Renal cortical epithelial cell (primary cell): ENCODE measurements around the gene BIRC7. TPM values are rescaled to one million over a fixed set of nuclear protein-coding genes. Genes with fewer than 3 reads are reported as not detected.

Experiments
- DNase-seq: peaks from one replicate; pipeline ENCODE4 v3.0.0-alpha.2; 2011; ENCODE audit warnings: low read depth
- total RNA-seq: library from RNA; depleted of rRNA; stranded (reverse); fragments of >200 nt; gene quantifications from 2 replicates; pipeline ENCODE4 v1.2.3, GENCODE V29; 2014

The BIRC7 gene
- total RNA-seq, 1 donor from 2014 or later = 0.15 TPM

- no peak for DNase-seq
Measured at GRCh38 chr20:63225082-63225454, 10.6 kb upstream of the BIRC7 start.

DNA sequence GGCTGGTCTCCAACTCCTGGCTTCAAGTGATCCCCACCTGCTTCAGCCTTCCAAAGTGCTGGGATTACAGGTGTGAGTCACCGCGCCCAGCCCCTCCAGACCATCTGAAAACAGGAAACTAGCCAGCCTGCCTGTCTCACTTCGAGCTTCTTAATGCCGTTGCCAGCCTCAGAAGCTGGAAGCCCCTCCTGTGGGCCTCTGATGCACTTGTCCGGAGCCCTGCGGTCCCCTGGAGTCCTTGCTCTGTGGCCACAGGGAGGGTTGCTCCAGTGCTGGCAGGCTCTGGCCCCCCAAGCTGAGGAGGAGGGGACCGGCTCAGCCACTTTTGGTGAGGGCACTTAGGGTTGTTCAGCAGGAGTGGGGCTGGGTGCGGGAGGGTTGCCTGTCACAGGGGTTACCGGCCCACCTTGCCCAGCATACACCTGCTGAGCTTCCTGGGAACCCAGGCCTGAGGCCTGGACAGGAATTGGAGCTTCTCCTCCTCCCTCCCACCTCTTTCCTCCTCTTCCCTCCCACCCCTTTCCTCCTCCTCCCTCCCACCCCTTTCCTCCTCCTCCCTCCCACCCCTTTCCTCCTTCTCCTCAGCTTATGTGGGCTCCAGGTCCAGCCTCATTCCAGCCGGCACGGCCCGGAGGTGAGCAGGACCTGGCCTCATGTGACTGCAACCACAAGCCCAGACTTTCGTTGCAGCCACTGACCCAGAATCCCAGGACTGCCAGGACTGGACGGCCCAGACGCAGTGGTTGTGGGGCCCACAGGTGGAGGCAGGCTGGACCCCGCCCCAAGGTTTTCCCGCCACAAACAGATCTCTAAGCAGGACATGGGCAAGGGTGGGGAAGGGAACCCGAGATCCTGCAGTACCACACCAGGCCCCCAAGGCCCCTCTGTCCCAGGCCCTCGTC is 9.4 kb upstream of the BIRC7 start:
- no peak for DNase-seq

GRCh38 chr20:63227260-63227659 is 8.4 kb upstream of the BIRC7 start:
- no peak for DNase-seq

DNA sequence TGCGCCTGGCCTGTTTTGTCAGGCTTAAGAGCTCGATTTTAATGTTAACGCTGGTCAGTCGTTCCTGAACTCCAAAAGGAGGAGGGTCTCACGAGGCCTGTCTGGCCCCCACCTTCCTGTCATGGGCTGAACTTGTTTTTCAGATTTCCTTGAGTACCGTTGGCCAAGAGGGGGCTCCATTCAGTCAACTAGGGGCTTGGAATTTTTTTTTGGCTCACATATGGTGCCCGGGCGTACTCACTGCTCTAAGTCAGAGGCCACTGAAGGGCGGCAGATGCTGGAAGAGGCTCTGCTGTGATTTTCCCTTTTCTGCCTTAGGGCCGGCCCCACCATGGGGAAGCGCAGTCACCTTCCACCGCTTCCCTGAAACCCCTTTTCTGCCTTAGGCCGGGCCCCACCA is 6.9 kb upstream of the BIRC7 start:
- DNase-seq = no peak

- DNase-seq = peak; percentile 46
Measured at GRCh38 chr20:63230800-63231268, 4.9 kb upstream of the BIRC7 start.

DNA sequence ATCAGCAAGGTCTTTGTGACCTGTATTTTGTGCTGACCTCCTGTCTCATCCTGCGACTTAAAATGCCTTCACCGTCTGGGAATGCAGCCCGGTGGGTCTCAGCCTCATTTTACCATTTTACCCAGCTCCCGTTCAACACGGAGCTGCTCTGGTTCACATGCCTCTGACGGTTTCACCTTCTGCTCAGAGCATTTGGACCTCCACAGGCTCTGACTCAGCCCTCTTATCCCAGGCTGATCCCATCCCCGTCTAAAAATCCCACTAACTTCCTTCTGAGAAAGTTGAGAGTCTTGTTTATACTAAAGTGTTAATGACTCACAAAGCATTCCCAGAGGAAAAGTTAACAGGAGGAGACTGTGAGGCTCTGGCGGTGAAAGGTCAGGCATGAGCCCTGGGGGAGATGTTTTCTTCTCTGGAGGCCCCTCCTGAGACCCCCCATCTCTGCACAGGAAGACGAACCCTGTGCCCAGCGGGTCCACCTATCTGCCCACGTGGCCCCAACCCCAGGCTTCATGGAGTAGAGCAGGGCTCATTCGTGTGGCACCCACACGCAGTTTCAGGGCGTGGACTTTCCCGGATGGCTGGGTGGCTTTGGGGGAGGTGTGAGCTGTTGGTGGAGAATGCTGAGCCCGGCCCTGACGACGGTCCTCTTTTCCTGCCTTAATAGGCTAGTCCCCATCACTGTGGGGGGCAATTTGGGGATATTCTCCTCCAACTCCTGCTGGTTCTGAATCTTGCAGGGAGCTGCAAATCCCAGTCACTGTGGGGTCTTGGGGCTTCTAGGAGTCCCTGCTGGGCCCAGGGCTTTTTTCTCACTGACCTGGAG is 3.3 kb upstream of the BIRC7 start:
- DNase-seq = peak; percentile 97

- DNase-seq = no peak
Measured at GRCh38 chr20:63233061-63233344, 2.7 kb upstream of the BIRC7 start.

GRCh38 chr20:63233924-63234323 is 1.8 kb upstream of the BIRC7 start:
- DNase-seq = no peak

GRCh38 chr20:63234693-63235398 is 859 bp upstream of the BIRC7 start:
- DNase-seq = no peak

DNA sequence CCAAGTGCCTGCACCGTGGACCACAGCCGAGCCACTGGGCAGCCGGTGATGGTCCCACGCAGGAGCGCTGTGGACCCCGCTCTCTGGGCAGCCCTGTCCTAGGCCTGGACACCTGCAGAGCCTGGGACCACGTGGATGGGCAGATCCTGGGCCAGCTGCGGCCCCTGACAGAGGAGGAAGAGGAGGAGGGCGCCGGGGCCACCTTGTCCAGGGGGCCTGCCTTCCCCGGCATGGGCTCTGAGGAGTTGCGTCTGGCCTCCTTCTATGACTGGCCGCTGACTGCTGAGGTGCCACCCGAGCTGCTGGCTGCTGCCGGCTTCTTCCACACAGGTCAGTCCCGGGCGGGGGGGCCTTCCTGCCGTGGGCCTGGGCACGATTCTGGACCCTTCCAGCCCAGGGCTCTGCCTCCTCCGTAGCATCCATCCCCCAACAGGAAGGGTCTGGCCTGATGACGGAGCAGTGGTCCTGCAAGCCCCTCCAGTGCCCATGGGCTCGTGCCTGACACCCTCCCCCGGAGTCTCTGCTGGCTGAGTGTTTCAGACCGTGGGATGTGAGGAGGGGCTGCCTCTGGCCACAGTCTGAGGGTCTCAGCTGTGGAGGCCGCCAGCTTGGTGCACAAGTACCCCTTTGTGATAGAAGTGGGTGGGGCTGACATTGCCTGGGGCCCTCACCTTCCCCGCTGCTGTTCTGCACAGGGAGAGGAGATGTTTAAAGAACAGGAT is 572 bp downstream of the BIRC7 start:
- DNase-seq = no peak

DNA sequence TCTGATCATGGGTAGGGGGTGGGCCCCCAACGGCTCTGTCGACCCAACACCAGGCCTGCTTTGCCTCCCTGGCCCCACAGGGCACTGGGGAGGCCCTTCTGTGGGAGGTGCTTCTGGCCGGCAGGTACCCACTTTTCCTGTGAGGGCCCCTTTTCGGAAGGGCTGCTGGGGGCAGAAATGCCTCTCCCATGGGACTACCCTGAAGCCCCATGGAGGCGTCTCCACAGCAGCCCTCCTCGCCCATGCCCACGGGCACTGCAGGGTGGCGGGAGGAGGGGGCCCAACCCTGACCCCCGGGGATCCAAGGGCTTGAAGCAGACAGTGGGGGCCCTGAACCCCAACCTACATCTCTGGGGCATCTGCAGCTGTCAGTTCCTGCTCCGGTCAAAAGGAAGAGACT is 2.3 kb downstream of the BIRC7 start:
- DNase-seq = no peak

- DNase-seq = no peak
Measured at GRCh38 chr20:63238514-63239125, 2.9 kb downstream of the BIRC7 start.

GRCh38 chr20:63239431-63239830 is 3.7 kb downstream of the BIRC7 start:
- no peak for DNase-seq

- no peak for DNase-seq
Measured at GRCh38 chr20:63240004-63240403, 4.3 kb downstream of the BIRC7 start.

- DNase-seq = no peak
Measured at GRCh38 chr20:63241272-63241671, 5.6 kb downstream of the BIRC7 start.

GRCh38 chr20:63242736-63243135 is 7.0 kb downstream of the BIRC7 start:
- DNase-seq = no peak

- no peak for DNase-seq
Measured at GRCh38 chr20:63243604-63244247, 8.0 kb downstream of the BIRC7 start.

DNA sequence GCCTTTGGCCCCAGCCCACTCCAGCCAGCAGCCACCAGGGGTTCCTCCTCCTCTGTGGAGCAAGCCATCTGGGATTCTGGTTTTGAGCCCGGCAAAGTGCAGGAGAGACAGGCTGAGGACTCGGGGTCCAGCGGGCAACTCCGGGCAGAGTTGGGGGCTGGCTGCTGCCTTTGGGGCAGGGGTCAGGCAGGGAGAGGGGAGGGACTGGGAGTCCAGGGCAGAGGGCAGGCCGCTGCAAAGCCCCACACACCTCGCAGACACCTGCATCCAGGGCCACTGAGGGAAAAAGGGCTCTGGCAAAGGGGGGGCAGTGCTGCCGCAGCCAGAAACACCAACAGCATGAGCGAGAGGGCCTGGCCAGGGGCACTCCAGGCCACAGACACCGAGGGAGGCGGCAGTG is 8.8 kb downstream of the BIRC7 start:
- DNase-seq = no peak

DNA sequence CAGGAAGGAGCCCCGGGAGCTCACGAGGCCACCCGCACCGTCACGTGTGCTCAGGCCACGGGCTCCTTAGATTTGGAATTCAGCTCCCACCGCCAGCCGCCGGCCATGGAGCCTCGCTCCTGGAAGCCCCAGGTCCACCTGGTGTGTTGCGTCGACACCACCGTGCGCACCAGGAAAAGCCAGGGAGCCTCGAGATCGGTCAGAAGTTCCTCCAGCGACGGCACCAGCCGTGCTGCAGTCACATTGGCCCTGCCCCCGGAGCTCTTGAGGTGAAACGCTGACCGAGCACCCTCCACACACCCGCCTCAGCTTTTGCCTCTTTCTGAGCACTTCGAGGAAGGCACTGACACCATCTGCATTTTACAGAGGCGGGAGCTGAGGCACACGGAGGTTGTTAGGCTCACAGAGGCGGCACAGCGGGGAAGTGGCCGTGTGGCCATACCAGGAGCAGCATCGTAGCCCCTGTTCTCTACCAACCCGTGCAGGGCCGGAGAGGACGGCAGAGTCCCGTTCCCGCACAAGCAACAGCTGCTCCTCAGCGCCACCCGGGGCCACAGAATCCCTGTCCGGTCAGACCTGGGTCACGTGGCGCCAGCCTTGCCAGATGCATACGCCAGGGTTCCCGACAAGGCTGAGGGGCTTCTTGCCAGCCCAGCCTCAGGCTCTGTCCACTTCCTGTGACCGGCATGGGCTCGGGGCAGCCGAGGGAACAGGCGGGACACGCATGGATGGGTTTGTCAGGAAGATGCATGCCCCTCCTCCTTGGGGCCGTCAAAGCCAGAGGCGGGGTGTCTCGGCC is 11.0 kb downstream of the BIRC7 start:
- DNase-seq = peak; percentile 32

DNA sequence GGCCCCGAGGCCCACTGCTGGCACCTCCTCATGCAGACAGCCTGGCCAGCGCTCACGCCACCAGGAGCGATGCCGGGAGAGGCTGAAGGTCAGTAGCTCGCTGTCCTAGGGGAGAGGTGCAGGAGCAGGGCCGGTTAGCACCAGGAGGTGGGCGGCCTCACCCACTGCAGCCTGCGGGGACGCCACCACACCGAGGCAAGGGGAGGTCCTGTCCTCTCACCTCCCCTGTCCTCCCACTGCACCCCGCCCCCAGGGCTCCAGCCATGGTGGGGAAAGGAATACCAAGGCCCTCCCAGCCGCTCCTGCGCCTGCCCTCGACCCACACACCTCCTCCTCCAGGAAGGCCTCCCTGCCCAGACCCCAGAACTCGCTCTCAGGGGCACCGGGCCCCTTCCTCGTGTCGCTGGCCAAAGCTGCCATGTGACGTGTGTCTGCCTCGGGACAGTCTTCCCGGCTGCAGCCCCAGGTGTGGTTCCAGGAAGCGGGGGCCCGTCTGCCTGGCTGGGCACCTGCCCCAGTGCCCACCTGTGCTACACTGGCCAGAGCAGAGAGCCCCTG is 12.0 kb downstream of the BIRC7 start:
- DNase-seq = no peak
